NB4 (cell line): ENCODE results near the gene WNT7B.

Source experiments
- CTCF ChIP-seq: IDR thresholded peaks from one replicate; pipeline ENCODE4 v1.5.1; 2012; ENCODE audit warnings: low read depth, low read length
- POLR2A ChIP-seq: IDR thresholded peaks from 2 replicates; pipeline ENCODE4 v1.6.1; 2011; ENCODE audit warnings: mild to moderate bottlenecking; ENCODE audit not compliant: insufficient read length; ENCODE audit errors: extremely low read depth

DNA sequence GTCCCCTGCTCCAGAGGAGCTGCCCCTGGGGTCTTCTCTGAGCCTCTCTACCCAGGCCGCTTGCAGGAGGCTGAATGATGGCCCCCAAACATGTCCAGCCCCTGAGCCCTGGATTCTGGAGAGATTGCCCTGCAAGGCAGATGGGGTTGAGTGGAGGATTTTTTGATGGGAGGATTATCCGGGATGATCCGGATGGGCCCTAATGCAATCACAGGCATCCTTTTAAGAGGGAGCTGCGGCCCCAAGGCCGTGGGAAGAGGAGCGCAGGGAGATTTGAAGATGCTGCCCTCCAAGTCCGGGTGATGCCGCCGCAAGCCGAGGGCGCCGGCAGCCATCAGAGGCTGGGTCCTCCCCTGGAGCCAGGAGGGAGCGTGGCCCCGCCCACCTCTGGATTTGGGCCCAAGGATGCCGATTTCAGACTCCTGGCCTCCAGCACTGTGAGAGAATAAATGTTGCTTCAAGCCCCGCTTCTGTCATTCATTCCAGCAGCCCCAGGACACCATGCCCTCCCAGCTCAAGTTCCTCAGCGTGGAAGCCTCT lies 66.0 kb downstream of the WNT7B start:
- TF ChIP-seq CTCF (no peak), POLR2A (no peak)
